PFSK-1 (cell line): Measurements from ENCODE around the gene ELMO1.

Experiments
- FOXP2 ChIP-seq: optimal IDR thresholded peaks from 2 replicates; pipeline ENCODE3; 2011; ENCODE audit warnings: borderline replicate concordance, control low read depth, inconsistent platforms; ENCODE audit not compliant: insufficient read depth; ENCODE audit errors: extremely low read length, extremely low read depth
- POLR2AphosphoS5 ChIP-seq: IDR thresholded peaks from 2 replicates; pipeline ENCODE4 v1.6.1; 2012; ENCODE audit warnings: low read depth, mild to moderate bottlenecking, control low read depth, low read length, moderate library complexity
- SIN3A ChIP-seq: IDR thresholded peaks from 2 replicates; pipeline ENCODE4 v1.6.1; 2012; ENCODE audit warnings: mild to moderate bottlenecking, low read length, moderate library complexity, borderline replicate concordance; ENCODE audit not compliant: insufficient read depth
- TAF1 ChIP-seq: IDR thresholded peaks from 2 replicates; pipeline ENCODE4 v1.6.1; 2012; ENCODE audit warnings: low read length, control low read depth, borderline replicate concordance; ENCODE audit not compliant: insufficient read depth
- TF ChIP-seq, protein P1 (sequence below), 2 experiments: IDR thresholded peaks; 2 replicates each; pipeline versions ENCODE4 v1.6.1 to v1.8.0; 2011 to 2012; ENCODE audit warnings: low read depth in 2 of 2, low read length in 2 of 2, control low read depth in 1 of 2, inconsistent platforms in 1 of 2, mild to moderate bottlenecking in 1 of 2, moderate library complexity in 1 of 2; ENCODE audit not compliant: insufficient read depth in 1 of 2

ELMO1 gene

DNA sequence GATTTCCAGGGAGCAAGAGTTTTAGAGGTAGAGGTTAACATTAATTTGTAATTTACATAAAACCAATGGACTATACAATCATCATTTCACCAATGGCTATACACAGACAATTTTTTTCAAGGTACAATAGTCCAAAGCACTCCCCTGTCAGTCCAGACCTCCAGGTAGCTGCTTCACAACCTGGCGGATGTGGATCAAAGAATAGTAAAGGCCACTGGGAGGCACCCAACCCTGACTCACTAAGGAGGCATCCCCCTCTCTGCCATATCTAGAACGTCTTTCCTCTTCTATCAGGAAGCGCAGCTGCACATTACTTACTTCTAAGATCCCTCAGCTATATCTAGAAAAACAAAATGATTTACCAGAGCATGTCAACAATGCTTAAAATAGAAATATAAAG lies 506.6 kb downstream of the ELMO1 start:
- TF ChIP-seq FOXP2: no peak
- TF ChIP-seq, protein P1, sequence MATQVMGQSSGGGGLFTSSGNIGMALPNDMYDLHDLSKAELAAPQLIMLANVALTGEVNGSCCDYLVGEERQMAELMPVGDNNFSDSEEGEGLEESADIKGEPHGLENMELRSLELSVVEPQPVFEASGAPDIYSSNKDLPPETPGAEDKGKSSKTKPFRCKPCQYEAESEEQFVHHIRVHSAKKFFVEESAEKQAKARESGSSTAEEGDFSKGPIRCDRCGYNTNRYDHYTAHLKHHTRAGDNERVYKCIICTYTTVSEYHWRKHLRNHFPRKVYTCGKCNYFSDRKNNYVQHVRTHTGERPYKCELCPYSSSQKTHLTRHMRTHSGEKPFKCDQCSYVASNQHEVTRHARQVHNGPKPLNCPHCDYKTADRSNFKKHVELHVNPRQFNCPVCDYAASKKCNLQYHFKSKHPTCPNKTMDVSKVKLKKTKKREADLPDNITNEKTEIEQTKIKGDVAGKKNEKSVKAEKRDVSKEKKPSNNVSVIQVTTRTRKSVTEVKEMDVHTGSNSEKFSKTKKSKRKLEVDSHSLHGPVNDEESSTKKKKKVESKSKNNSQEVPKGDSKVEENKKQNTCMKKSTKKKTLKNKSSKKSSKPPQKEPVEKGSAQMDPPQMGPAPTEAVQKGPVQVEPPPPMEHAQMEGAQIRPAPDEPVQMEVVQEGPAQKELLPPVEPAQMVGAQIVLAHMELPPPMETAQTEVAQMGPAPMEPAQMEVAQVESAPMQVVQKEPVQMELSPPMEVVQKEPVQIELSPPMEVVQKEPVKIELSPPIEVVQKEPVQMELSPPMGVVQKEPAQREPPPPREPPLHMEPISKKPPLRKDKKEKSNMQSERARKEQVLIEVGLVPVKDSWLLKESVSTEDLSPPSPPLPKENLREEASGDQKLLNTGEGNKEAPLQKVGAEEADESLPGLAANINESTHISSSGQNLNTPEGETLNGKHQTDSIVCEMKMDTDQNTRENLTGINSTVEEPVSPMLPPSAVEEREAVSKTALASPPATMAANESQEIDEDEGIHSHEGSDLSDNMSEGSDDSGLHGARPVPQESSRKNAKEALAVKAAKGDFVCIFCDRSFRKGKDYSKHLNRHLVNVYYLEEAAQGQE (IDR thresholded peaks at IDR 0.05; ENCODE audit: insufficient read depth in 1 of 2, low read depth in 2 of 2, low read length in 2 of 2): no peak
- no peak for TF ChIP-seq POLR2AphosphoS5
- no peak for TF ChIP-seq TAF1
- TF ChIP-seq SIN3A: no peak

DNA sequence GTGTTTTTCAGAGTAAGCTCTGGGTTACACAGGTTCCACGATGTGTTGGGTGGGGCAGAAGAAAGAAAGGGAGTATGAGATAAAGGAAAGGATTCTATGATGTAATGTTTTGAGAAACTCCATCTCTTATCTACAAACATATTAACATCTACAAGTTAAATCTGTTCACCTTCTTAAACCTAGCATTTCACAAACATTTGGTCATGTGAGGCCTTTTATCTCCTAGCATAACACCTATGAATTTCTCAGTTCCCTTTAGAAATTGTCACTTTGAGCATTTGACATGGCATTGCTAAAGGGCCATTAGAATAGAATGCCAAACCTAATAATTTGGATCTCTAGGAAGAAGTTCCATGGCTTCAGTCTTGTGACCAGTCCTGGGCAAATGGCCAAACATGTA lies 507.3 kb downstream of the ELMO1 start:
- TF ChIP-seq FOXP2 (no peak), POLR2AphosphoS5 (no peak), TAF1 (no peak), SIN3A (no peak)
- TF ChIP-seq, protein P1 (IDR thresholded peaks at IDR 0.05; ENCODE audit: insufficient read depth in 1 of 2, low read depth in 2 of 2, low read length in 2 of 2): no peak

DNA sequence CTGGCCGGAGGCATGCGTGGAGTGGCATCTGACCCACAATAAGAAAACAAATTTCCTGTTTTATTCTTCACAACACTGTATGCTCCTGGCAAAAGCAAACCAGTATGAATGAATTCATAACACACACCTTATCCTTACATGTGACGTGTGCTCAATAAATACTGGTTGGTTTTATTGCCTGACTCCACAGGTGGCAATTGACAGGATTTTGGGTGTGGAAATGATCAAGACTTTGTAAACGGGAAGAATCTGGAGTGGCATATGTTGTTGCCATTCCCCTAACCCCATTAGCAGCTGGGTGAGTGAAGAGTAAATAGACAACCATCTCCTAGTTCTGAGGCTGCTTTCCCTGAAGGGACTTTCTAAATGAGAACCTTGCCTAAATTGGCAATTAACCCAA lies 508.8 kb downstream of the ELMO1 start:
- TF ChIP-seq, protein P1 (IDR thresholded peaks at IDR 0.05; ENCODE audit: insufficient read depth in 1 of 2, low read depth in 2 of 2, low read length in 2 of 2): no peak
- TF ChIP-seq FOXP2 (no peak), TAF1 (no peak), POLR2AphosphoS5 (no peak), SIN3A (no peak)

DNA sequence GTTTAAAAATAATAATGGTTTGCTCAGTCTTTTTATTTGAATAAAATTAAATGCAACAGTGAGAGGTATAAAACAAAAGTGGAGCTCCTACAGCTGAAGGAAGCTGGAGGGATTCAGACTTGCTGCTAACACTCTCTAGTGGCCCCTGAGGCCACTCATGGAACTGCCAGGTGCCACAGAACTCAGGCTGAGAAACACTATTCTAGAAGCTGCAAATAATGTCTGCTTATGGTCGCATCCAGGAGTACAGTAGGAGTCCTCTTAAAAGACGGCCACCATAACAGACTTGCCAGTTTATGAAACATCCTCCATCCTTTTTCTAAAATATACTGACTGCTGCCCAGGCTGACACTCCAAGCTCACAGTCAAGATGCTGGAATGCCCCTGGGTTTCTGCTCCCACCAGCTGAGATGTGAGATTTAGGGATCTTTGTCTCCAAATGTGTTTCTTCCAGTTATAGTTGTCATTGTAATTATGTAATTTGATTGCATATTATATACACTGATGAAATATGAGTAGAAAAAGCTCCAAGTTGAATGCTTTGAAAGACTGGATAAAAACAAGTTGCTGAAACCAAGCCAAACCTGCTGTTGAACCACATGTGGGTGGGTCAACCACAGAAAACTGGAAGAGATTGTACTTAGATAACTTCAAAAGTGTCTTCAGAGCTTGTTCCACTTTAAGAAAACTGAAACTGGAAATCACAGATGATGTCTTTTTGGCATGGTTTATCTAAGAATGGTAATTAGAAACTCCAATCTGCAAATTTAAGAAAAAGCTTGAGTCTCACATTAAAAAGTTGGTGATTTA lies 510.7 kb downstream of the ELMO1 start:
- TF ChIP-seq, protein P1 (IDR thresholded peaks at IDR 0.05; ENCODE audit: insufficient read depth in 1 of 2, low read depth in 2 of 2, low read length in 2 of 2): no peak
- TF ChIP-seq SIN3A (no peak), TAF1 (no peak), FOXP2 (no peak), POLR2AphosphoS5 (no peak)
